GM12872 (cell line): ENCODE results near the gene NINJ1.

Experiments
- CTCF ChIP-seq: IDR thresholded peaks from 3 replicates; pipeline ENCODE4 v1.5.1; 2011; ENCODE audit warnings: low read depth, mild to moderate bottlenecking, low read length, moderate library complexity; ENCODE audit not compliant: insufficient read depth

NINJ1 gene

GRCh38 chr9:93089481-93089991, 44.5 kb downstream of the NINJ1 start:
- TF ChIP-seq CTCF = no peak

- no peak for TF ChIP-seq CTCF
These were observed 45.0 kb downstream of the NINJ1 start for GRCh38 chr9:93089024-93089423.

GRCh38 chr9:93088656-93089015, 45.4 kb downstream of the NINJ1 start:
- TF ChIP-seq CTCF = no peak

- no peak for TF ChIP-seq CTCF
These were observed 45.9 kb downstream of the NINJ1 start for GRCh38 chr9:93087971-93088655.

GRCh38 chr9:93086447-93087224, 47.4 kb downstream of the NINJ1 start:
- no peak for TF ChIP-seq CTCF

GRCh38 chr9:93085676-93086075, 48.4 kb downstream of the NINJ1 start:
- no peak for TF ChIP-seq CTCF

GRCh38 chr9:93084471-93084881, 49.6 kb downstream of the NINJ1 start:
- TF ChIP-seq CTCF = no peak
